ENCODE results near the gene TACC3.

The TACC3 gene

DNA sequence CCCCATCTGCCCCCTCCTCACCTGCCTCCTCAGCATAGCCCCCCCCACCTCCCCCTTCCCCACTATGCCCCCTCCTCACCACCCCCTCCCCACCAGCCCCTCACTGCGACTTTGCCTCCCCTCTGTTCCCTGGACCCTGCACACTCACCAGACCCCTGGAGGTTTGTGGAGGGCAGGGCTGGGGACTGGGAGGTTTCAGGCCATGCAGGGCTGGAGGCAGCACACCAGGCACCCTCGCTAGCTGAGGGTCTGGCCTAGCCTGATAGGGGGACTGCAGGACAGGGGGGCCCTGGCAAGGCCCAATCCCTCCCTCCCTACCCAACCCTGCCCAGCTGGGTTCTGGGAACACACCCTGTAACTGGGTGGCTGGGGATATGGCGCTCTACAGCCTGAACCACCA lies 28.0 kb downstream of the TACC3 start:
- no peak overlapping the region for H3K4me3 ChIP-seq (ENCODE audit: low read depth, low read length)
- H3K4me1 ChIP-seq (ENCODE audit: control insufficient read depth, insufficient read depth, low read length, unreplicated experiment) = peaks cover 3% of the 10 kb centered on the region
- H3K27ac ChIP-seq (ENCODE audit: low read depth, low read length) = no peak overlapping the region
- H3K36me3 ChIP-seq (ENCODE audit: insufficient read depth, low read length) = no peaks in the 10 kb centered on the region
- H2AFZ ChIP-seq (ENCODE audit: low read length, unreplicated experiment) = no peak overlapping the region
- no peaks in the 10 kb centered on the region for H3K27me3 ChIP-seq (ENCODE audit: insufficient read depth, low read length)
- H3K79me2 ChIP-seq (ENCODE audit: control insufficient read depth, insufficient read depth, low read length, unreplicated experiment) = no peaks in the 10 kb centered on the region

- Histone ChIP-seq H3K27me3 (ENCODE audit: insufficient read depth, low read length) (no peaks in the 10 kb centered on the region), H3K4me1 (ENCODE audit: control insufficient read depth, insufficient read depth, low read length, unreplicated experiment) (peaks cover 3% of the 10 kb centered on the region), H3K27ac (ENCODE audit: low read depth, low read length) (no peak overlapping the region), H3K4me3 (ENCODE audit: low read depth, low read length) (no peak overlapping the region), H3K79me2 (ENCODE audit: control insufficient read depth, insufficient read depth, low read length, unreplicated experiment) (no peaks in the 10 kb centered on the region), H3K36me3 (ENCODE audit: insufficient read depth, low read length) (no peaks in the 10 kb centered on the region), H2AFZ (ENCODE audit: low read length, unreplicated experiment) (no peak overlapping the region)
Measured at GRCh38 chr4:1749826-1750225, 28.5 kb downstream of the TACC3 start.

DNA sequence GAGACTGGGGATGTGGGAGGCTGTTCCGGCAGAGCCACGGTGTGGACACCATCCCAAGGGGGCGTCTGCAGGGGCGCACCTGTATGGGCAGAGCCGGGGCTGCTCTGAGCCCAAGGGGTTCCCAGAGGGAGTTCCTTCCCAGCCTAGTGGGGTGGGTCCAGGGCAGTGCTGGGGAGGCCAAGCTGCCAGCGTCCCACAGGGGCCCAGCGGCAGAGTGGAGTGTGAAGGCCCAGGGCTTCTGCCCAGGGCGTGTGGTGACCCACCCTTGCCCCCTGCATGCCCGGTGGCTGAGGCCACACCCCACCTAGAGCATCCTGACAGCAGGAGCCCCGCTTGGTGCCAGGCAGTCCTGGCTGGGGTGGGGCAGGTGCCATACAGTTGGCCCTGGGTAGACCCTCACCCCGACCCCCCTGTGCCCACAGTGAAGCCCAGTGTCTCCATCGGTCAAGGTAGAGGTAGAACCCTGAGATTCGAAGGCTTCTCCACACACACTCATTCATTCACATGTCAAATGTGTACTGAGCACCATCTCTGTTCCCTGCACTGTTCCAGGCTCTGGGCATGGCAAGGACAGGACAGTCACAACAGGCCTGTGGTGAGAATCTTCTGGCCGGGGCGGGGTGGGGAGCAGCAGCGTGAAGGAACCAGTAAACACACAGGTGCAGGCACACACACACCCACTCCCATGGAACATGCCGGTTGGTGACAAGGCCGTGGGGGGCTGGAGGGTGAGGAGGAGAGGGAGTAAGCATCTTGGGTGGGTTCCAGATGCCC lies 29.2 kb downstream of the TACC3 start:
- Histone ChIP-seq H3K27me3 (ENCODE audit: insufficient read depth, low read length) (no peaks in the 10 kb centered on the region), H3K79me2 (ENCODE audit: control insufficient read depth, insufficient read depth, low read length, unreplicated experiment) (no peaks in the 10 kb centered on the region), H3K27ac (ENCODE audit: low read depth, low read length) (no peak overlapping the region)

GRCh38 chr4:1751155-1751918 lies 30.0 kb downstream of the TACC3 start:
- Histone ChIP-seq H3K79me2 (ENCODE audit: control insufficient read depth, insufficient read depth, low read length, unreplicated experiment) (no peaks in the 10 kb centered on the region), H3K4me3 (ENCODE audit: low read depth, low read length) (no peak overlapping the region), H3K27me3 (ENCODE audit: insufficient read depth, low read length) (no peaks in the 10 kb centered on the region), H2AFZ (ENCODE audit: low read length, unreplicated experiment) (no peak overlapping the region), H3K27ac (ENCODE audit: low read depth, low read length) (no peak overlapping the region), H3K4me1 (ENCODE audit: control insufficient read depth, insufficient read depth, low read length, unreplicated experiment) (peaks cover 3% of the 10 kb centered on the region), H3K36me3 (ENCODE audit: insufficient read depth, low read length) (no peaks in the 10 kb centered on the region)

More for the DNA sequence above, 29.2 kb downstream of the TACC3 start:
- Histone ChIP-seq H2AFZ (ENCODE audit: low read length, unreplicated experiment) (no peak overlapping the region), H3K4me3 (ENCODE audit: low read depth, low read length) (no peak overlapping the region), H3K4me1 (ENCODE audit: control insufficient read depth, insufficient read depth, low read length, unreplicated experiment) (peaks cover 3% of the 10 kb centered on the region), H3K36me3 (ENCODE audit: insufficient read depth, low read length) (no peaks in the 10 kb centered on the region)

DNA sequence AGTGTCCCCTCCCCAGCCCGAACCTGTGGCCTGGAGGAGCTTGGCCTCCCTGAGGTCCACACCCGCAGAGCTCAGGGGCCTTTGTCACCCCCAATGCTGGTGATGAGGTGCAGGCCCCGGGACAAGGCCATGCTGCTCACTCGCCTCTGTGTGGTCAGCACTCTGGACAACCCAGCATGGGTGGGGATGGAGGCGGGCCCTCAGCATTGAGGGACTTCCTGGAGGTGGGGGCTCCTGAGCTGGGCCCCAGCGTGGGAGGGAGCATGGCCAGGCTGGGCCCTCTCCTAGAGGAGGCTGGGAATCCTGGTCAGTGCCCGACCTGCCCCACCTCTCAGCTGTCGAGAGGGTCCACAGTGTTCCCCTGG lies 30.6 kb downstream of the TACC3 start:
- Histone ChIP-seq H3K27ac (ENCODE audit: low read depth, low read length) (no peak overlapping the region), H3K27me3 (ENCODE audit: insufficient read depth, low read length) (no peaks in the 10 kb centered on the region), H3K79me2 (ENCODE audit: control insufficient read depth, insufficient read depth, low read length, unreplicated experiment) (no peaks in the 10 kb centered on the region), H3K4me3 (ENCODE audit: low read depth, low read length) (no peak overlapping the region), H2AFZ (ENCODE audit: low read length, unreplicated experiment) (no peak overlapping the region), H3K4me1 (ENCODE audit: control insufficient read depth, insufficient read depth, low read length, unreplicated experiment) (peaks cover 3% of the 10 kb centered on the region), H3K36me3 (ENCODE audit: insufficient read depth, low read length) (no peaks in the 10 kb centered on the region)

DNA sequence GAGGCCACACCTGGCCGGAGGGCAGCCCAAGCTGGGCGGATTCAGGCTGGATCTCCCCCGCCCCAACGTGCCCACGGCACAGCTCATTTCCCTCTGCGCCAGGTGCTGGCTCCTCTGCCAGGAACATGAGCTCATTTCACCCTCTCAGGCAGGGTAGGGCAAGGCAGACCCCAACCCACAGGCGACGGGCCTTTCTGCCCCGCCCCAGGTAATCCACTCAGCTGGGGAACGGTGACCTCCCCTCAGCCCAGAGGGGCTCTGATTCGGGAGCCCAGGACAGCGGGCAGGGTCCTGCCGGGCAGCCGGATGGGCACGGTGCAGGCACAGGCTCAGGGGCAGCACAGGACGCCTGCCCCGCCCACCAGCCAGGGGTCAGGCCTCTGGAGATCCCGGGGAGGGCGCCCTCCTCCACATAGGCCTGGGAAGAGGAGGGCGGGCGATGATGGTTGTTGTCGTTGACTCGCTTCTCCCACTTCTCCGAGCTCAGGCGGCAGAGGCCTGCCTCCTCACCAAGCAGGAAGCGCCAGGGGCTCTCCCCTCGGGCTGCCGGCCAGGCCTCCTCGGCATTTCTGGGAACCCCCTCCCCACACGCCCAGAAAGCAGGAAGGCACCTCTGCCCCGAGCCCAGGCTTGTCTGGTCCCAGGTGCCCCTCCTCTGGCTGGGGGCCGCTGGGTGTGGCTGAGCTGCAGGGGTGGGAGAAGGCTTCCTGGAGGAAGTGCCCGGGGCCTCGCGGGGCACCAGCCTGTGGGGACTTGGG lies 31.1 kb downstream of the TACC3 start:
- no peaks in the 10 kb centered on the region for H3K27me3 ChIP-seq (ENCODE audit: insufficient read depth, low read length)

GRCh38 chr4:1753294-1753696 lies 32.0 kb downstream of the TACC3 start:
- Histone ChIP-seq H2AFZ (ENCODE audit: low read length, unreplicated experiment) (no peak overlapping the region), H3K4me1 (ENCODE audit: control insufficient read depth, insufficient read depth, low read length, unreplicated experiment) (peaks cover 3% of the 10 kb centered on the region), H3K79me2 (ENCODE audit: control insufficient read depth, insufficient read depth, low read length, unreplicated experiment) (no peaks in the 10 kb centered on the region), H3K4me3 (ENCODE audit: low read depth, low read length) (no peak overlapping the region), H3K36me3 (ENCODE audit: insufficient read depth, low read length) (no peaks in the 10 kb centered on the region), H3K27ac (ENCODE audit: low read depth, low read length) (no peak overlapping the region), H3K27me3 (ENCODE audit: insufficient read depth, low read length) (no peaks in the 10 kb centered on the region)

More for the DNA sequence above, 31.1 kb downstream of the TACC3 start:
- no peaks in the 10 kb centered on the region for H3K36me3 ChIP-seq (ENCODE audit: insufficient read depth, low read length)
- no peak overlapping the region for H3K27ac ChIP-seq (ENCODE audit: low read depth, low read length)
- no peak overlapping the region for H3K4me3 ChIP-seq (ENCODE audit: low read depth, low read length)
- no peaks in the 10 kb centered on the region for H3K79me2 ChIP-seq (ENCODE audit: control insufficient read depth, insufficient read depth, low read length, unreplicated experiment)
- peaks cover 3% of the 10 kb centered on the region for H3K4me1 ChIP-seq (ENCODE audit: control insufficient read depth, insufficient read depth, low read length, unreplicated experiment)
- no peak overlapping the region for H2AFZ ChIP-seq (ENCODE audit: low read length, unreplicated experiment)

GRCh38 chr4:1753697-1754311 lies 32.5 kb downstream of the TACC3 start:
- Histone ChIP-seq H3K27me3 (ENCODE audit: insufficient read depth, low read length) (no peaks in the 10 kb centered on the region), H3K4me3 (ENCODE audit: low read depth, low read length) (no peak overlapping the region), H3K36me3 (ENCODE audit: insufficient read depth, low read length) (no peaks in the 10 kb centered on the region), H3K27ac (ENCODE audit: low read depth, low read length) (no peak overlapping the region), H3K4me1 (ENCODE audit: control insufficient read depth, insufficient read depth, low read length, unreplicated experiment) (no peaks in the 10 kb centered on the region), H3K79me2 (ENCODE audit: control insufficient read depth, insufficient read depth, low read length, unreplicated experiment) (no peaks in the 10 kb centered on the region), H2AFZ (ENCODE audit: low read length, unreplicated experiment) (no peak overlapping the region)

DNA sequence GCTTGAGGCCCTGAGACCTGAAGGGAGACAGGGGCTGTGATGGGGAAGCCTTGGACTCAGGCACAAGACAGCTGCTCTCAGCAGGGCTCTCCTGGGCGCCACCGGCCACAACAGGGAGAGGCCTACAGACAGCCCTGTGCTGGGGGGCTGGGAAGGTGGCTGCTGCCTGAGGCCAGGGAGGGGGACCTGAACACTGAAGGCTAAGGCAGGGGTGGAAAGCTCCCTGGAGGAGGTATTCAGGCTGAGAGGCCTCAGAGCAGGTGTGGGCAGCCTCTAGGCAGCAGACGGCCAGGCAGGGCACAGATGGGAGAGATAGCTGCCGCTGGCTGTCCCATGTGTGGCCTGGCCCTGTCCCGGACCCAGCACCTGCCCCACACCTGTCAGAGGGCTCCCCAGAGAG lies 33.0 kb downstream of the TACC3 start:
- Histone ChIP-seq H3K36me3 (ENCODE audit: insufficient read depth, low read length) (no peaks in the 10 kb centered on the region), H3K4me1 (ENCODE audit: control insufficient read depth, insufficient read depth, low read length, unreplicated experiment) (no peaks in the 10 kb centered on the region), H3K27ac (ENCODE audit: low read depth, low read length) (no peak overlapping the region), H2AFZ (ENCODE audit: low read length, unreplicated experiment) (no peak overlapping the region), H3K4me3 (ENCODE audit: low read depth, low read length) (no peak overlapping the region), H3K27me3 (ENCODE audit: insufficient read depth, low read length) (no peaks in the 10 kb centered on the region), H3K79me2 (ENCODE audit: control insufficient read depth, insufficient read depth, low read length, unreplicated experiment) (no peaks in the 10 kb centered on the region)

- H3K4me3 ChIP-seq (ENCODE audit: low read depth, low read length) = no peak overlapping the region
- H2AFZ ChIP-seq (ENCODE audit: low read length, unreplicated experiment) = no peak overlapping the region
- no peaks in the 10 kb centered on the region for H3K36me3 ChIP-seq (ENCODE audit: insufficient read depth, low read length)
- no peaks in the 10 kb centered on the region for H3K79me2 ChIP-seq (ENCODE audit: control insufficient read depth, insufficient read depth, low read length, unreplicated experiment)
- H3K27ac ChIP-seq (ENCODE audit: low read depth, low read length) = no peak overlapping the region
- no peaks in the 10 kb centered on the region for H3K4me1 ChIP-seq (ENCODE audit: control insufficient read depth, insufficient read depth, low read length, unreplicated experiment)
- H3K27me3 ChIP-seq (ENCODE audit: insufficient read depth, low read length) = no peaks in the 10 kb centered on the region
Measured at GRCh38 chr4:1755297-1755696, 34.0 kb downstream of the TACC3 start.

All from ACC112 (cell line).